ENCODE data around the gene LNPK. TPM values are rescaled to one million over a fixed set of nuclear protein-coding genes. Genes with fewer than 3 reads are reported as not detected.

LNPK gene
- total RNA-seq, 2 experiments from 2014 or later, result 18.0 to 38.3 TPM

DNA sequence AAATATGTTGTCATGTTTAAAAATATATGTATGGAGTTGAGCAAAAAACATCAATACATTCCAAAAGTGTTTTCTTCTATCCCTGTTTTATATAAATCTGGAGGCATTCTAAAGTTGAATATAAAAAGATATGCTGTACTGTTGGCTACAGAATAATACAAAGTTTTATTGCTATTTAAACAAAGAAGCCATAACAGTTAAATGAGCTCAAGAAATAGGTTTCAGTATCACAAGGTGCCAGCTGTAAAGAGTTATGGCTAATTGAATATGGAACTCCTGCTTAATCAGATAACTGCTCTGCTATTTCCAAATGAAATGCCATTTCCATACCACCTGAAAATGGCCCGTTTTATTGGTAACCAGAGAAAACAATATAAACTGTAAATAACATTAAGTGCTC lies 55.0 kb downstream of the LNPK start:
- intact Hi-C loops (cut with micrococcal nuclease; ENCODE audit: unreplicated experiment), result no loop called here
- no peak overlapping the region for H3K27ac ChIP-seq (ENCODE audit: low read depth, low read length, poor library complexity, severe bottlenecking)
- TF ChIP-seq EZH2phosphoT487 (IDR thresholded peaks at IDR 0.05; ENCODE audit: borderline replicate concordance, low read depth, low read length), result no peak
- TF ChIP-seq, protein P1, sequence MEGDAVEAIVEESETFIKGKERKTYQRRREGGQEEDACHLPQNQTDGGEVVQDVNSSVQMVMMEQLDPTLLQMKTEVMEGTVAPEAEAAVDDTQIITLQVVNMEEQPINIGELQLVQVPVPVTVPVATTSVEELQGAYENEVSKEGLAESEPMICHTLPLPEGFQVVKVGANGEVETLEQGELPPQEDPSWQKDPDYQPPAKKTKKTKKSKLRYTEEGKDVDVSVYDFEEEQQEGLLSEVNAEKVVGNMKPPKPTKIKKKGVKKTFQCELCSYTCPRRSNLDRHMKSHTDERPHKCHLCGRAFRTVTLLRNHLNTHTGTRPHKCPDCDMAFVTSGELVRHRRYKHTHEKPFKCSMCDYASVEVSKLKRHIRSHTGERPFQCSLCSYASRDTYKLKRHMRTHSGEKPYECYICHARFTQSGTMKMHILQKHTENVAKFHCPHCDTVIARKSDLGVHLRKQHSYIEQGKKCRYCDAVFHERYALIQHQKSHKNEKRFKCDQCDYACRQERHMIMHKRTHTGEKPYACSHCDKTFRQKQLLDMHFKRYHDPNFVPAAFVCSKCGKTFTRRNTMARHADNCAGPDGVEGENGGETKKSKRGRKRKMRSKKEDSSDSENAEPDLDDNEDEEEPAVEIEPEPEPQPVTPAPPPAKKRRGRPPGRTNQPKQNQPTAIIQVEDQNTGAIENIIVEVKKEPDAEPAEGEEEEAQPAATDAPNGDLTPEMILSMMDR (conservative IDR thresholded peaks at IDR 0.05; ENCODE audit: low read length), result no peak
- DNase-seq (ENCODE audit: low spot score), result no peak
- no peaks in the 10 kb centered on the region for H4K20me1 ChIP-seq (ENCODE audit: insufficient read depth, low read length)
- no peak overlapping the region for H2AFZ ChIP-seq (ENCODE audit: low read length)
- H3K9me2 ChIP-seq (ENCODE audit: insufficient read depth, low read length), result no peaks in the 10 kb centered on the region
- H3K4me2 ChIP-seq (ENCODE audit: low read length), result no peak overlapping the region
- BruUV-seq (replicated peaks), result no TSS peak
- H3K4me3 ChIP-seq (ENCODE audit: low read depth, low read length, poor library complexity, severe bottlenecking), result no peak overlapping the region
- POLR2A ChIA-PET, result interaction anchor here (0.6 to 1.0 kb wide), 2 partner anchors 10 to 78 kb away, joined by 3 read pairs; no protein-coding TSS in a partner anchor
- CTCF ChIA-PET (ENCODE audit: unreplicated experiment), result no interaction called here
- peaks cover 15% of the 10 kb centered on the region for H3K36me3 ChIP-seq (ENCODE audit: insufficient read depth, low read length)
- H3K4me1 ChIP-seq (ENCODE audit: insufficient read depth, low read length, poor library complexity, severe bottlenecking), result no peaks in the 10 kb centered on the region
- no peaks in the 10 kb centered on the region for H3K9me3 ChIP-seq (ENCODE audit: low read length)
- no peaks in the 10 kb centered on the region for H3K79me2 ChIP-seq (ENCODE audit: insufficient read depth, low read depth, low read length)

DNA sequence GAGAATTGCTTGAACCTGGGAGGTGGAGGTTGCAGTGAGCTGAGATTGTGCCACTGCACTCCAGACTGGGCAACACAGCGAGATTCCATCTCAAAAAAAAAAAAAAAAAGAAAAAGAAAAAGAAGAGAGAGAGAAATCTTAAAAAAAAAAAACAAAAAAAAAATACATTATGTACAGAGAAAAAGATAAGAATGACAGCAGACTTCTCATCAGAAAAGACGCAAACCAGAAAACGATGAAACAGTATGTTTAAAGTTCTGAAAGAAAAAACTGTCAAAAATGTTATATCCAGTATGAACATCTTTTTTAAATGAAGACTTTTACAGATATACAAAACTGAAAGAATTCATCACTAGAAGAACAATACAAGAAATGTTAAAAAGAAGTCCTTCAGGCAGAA lies 60.4 kb downstream of the LNPK start:
- Histone ChIP-seq H2AFZ (ENCODE audit: low read length) (no peak overlapping the region), H3K4me3 (ENCODE audit: low read depth, low read length, poor library complexity, severe bottlenecking) (no peak overlapping the region), H3K4me1 (ENCODE audit: insufficient read depth, low read length, poor library complexity, severe bottlenecking) (no peaks in the 10 kb centered on the region), H3K4me2 (ENCODE audit: low read length) (no peak overlapping the region), H3K27ac (ENCODE audit: low read depth, low read length, poor library complexity, severe bottlenecking) (no peak overlapping the region), H3K9me2 (ENCODE audit: insufficient read depth, low read length) (no peaks in the 10 kb centered on the region), H3K79me2 (ENCODE audit: insufficient read depth, low read depth, low read length) (no peaks in the 10 kb centered on the region), H4K20me1 (ENCODE audit: insufficient read depth, low read length) (no peaks in the 10 kb centered on the region), H3K9me3 (ENCODE audit: low read length) (no peaks in the 10 kb centered on the region), H3K36me3 (ENCODE audit: insufficient read depth, low read length) (peaks cover 27% of the 10 kb centered on the region)
- no TSS peak for BruUV-seq (replicated peaks)
- intact Hi-C loops (cut with micrococcal nuclease; ENCODE audit: unreplicated experiment), result no loop called here
- DNase-seq (ENCODE audit: low spot score), result no peak
- CTCF ChIA-PET (ENCODE audit: unreplicated experiment), result no interaction called here
- TF ChIP-seq, protein P1 (conservative IDR thresholded peaks at IDR 0.05; ENCODE audit: low read length), result no peak
- no peak for TF ChIP-seq EZH2phosphoT487 (IDR thresholded peaks at IDR 0.05; ENCODE audit: borderline replicate concordance, low read depth, low read length)
- POLR2A ChIA-PET, result no interaction called here

GRCh38 chr2:175937216-175937615 lies 64.9 kb downstream of the LNPK start:
- POLR2A ChIA-PET, result interaction anchor here (0.6 to 1.3 kb wide), 2 partner anchors 12 to 17 kb away, joined by 3 to 7 read pairs; no protein-coding TSS in a partner anchor
- H3K79me2 ChIP-seq (ENCODE audit: insufficient read depth, low read depth, low read length), result no peaks in the 10 kb centered on the region
- no peaks in the 10 kb centered on the region for H3K9me3 ChIP-seq (ENCODE audit: low read length)
- H3K27ac ChIP-seq (ENCODE audit: low read depth, low read length, poor library complexity, severe bottlenecking), result no peak overlapping the region
- no peak for TF ChIP-seq EZH2phosphoT487 (IDR thresholded peaks at IDR 0.05; ENCODE audit: borderline replicate concordance, low read depth, low read length)
- TF ChIP-seq, protein P1 (conservative IDR thresholded peaks at IDR 0.05; ENCODE audit: low read length), result no peak
- no peak overlapping the region for H3K4me3 ChIP-seq (ENCODE audit: low read depth, low read length, poor library complexity, severe bottlenecking)
- peaks cover 50% of the 10 kb centered on the region for H3K36me3 ChIP-seq (ENCODE audit: insufficient read depth, low read length)
- no peaks in the 10 kb centered on the region for H3K4me1 ChIP-seq (ENCODE audit: insufficient read depth, low read length, poor library complexity, severe bottlenecking)
- intact Hi-C loops (cut with micrococcal nuclease; ENCODE audit: unreplicated experiment), result no loop called here
- CTCF ChIA-PET (ENCODE audit: unreplicated experiment), result no interaction called here
- no peaks in the 10 kb centered on the region for H4K20me1 ChIP-seq (ENCODE audit: insufficient read depth, low read length)
- H3K4me2 ChIP-seq (ENCODE audit: low read length), result no peak overlapping the region
- no peak for DNase-seq (ENCODE audit: low spot score)
- no peaks in the 10 kb centered on the region for H3K9me2 ChIP-seq (ENCODE audit: insufficient read depth, low read length)
- no peak overlapping the region for H2AFZ ChIP-seq (ENCODE audit: low read length)
- no TSS peak for BruUV-seq (replicated peaks)

All from OCI-LY7 (cell line).